LNCAP (cell line): ENCODE measurements around the gene COL6A2.

Source experiments
- CTCF ChIP-seq: fragments of 450-650 bp; IDR thresholded peaks from 2 replicates; pipeline ENCODE4 v1.5.1; 2017; ENCODE audit warnings: mild to moderate bottlenecking

The COL6A2 gene

GRCh38 chr21:46113497-46114176 lies 15.7 kb downstream of the COL6A2 start:
- no peak for TF ChIP-seq CTCF

- TF ChIP-seq CTCF = no peak
Observed at GRCh38 chr21:46114963-46115362, 17.1 kb downstream of the COL6A2 start.

GRCh38 chr21:46115441-46116188 lies 17.7 kb downstream of the COL6A2 start:
- no peak for TF ChIP-seq CTCF

GRCh38 chr21:46116189-46116775 lies 18.4 kb downstream of the COL6A2 start:
- no peak for TF ChIP-seq CTCF

- TF ChIP-seq CTCF = no peak
Observed at GRCh38 chr21:46116776-46117585, 19.1 kb downstream of the COL6A2 start.

GRCh38 chr21:46117586-46118315 lies 19.8 kb downstream of the COL6A2 start:
- TF ChIP-seq CTCF = no peak
